Measurements from ENCODE around the gene NELL1. TPM values are rescaled to one million over a fixed set of nuclear protein-coding genes. Genes with fewer than 3 reads are reported as not detected.

The NELL1 gene
- total and polyA plus RNA-seq, 4 donors = 11.0 to 57.9 (median 31.2) TPM

- Histone ChIP-seq H3K36me3 (ENCODE audit: control insufficient read depth, insufficient read depth, low read length) (no peaks in the 10 kb centered on the region), H3K4me1 (ENCODE audit: control insufficient read depth, insufficient read depth, low read length) (no peaks in the 10 kb centered on the region)
Measured at GRCh38 chr11:20658135-20658534, 11.3 kb upstream of the NELL1 start.

DNA sequence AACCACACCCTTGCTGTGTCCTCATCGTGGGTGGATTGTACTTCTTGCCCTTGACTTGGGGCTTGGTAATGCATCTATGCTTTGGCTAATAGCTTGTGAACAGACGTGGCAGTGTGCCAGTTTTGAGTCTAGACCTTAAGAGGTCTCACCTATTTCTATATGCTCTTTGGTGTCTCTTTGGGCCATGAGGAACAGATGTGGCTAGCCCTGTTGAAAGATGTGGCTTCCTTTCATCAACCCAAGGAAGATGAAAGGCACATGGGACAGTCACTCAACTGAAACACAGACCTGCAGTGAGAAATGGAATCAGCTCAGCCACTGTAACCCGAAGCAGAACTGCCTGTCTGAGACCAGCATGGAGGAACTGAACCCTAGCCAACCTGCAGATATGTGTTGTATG lies 7.9 kb upstream of the NELL1 start:
- no peaks in the 10 kb centered on the region for H3K4me1 ChIP-seq (ENCODE audit: control insufficient read depth, insufficient read depth, low read length)
- H3K9me3 ChIP-seq (ENCODE audit: control insufficient read depth, insufficient read depth, low read length) = no peaks in the 10 kb centered on the region
- no peak overlapping the region for H3K4me3 ChIP-seq (ENCODE audit: low read depth, low read length)
- no peaks in the 10 kb centered on the region for H3K27me3 ChIP-seq (ENCODE audit: control insufficient read depth, insufficient read depth, low read length)
- H3K36me3 ChIP-seq (ENCODE audit: control insufficient read depth, insufficient read depth, low read length) = no peaks in the 10 kb centered on the region
- 77% methylated on average over 3 of the region's 3 CpGs for WGBS (ENCODE audit: insufficient coverage)
- DNase-seq (ENCODE audit: low read depth in 4 of 6, low spot score in 6 of 6) = no peak
- H3K27ac ChIP-seq (ENCODE audit: low read depth, low read length) = no peak overlapping the region

More at GRCh38 chr11:20658135-20658534, 11.3 kb upstream of the NELL1 start:
- H3K4me3 ChIP-seq (ENCODE audit: low read depth, low read length) = no peak overlapping the region
- WGBS (ENCODE audit: insufficient coverage) = 80% methylated on average over 1 of the region's 1 CpG
- no peaks in the 10 kb centered on the region for H3K9me3 ChIP-seq (ENCODE audit: control insufficient read depth, insufficient read depth, low read length)
- no peaks in the 10 kb centered on the region for H3K27me3 ChIP-seq (ENCODE audit: control insufficient read depth, insufficient read depth, low read length)
- H3K27ac ChIP-seq (ENCODE audit: low read depth, low read length) = no peak overlapping the region
- no peak for DNase-seq (ENCODE audit: low read depth in 4 of 6, low spot score in 6 of 6)

GRCh38 chr11:20661850-20662249 lies 7.5 kb upstream of the NELL1 start:
- no peaks in the 10 kb centered on the region for H3K36me3 ChIP-seq (ENCODE audit: control insufficient read depth, insufficient read depth, low read length)
- no peak overlapping the region for H3K4me3 ChIP-seq (ENCODE audit: low read depth, low read length)
- no peaks in the 10 kb centered on the region for H3K4me1 ChIP-seq (ENCODE audit: control insufficient read depth, insufficient read depth, low read length)
- no peaks in the 10 kb centered on the region for H3K9me3 ChIP-seq (ENCODE audit: control insufficient read depth, insufficient read depth, low read length)
- peaks cover under 1% of the 10 kb centered on the region for H3K27me3 ChIP-seq (ENCODE audit: control insufficient read depth, insufficient read depth, low read length)
- no peak overlapping the region for H3K27ac ChIP-seq (ENCODE audit: low read depth, low read length)
- WGBS (ENCODE audit: insufficient coverage) = no CpG with 5 or more reads among the region's 3 CpGs
- DNase-seq (ENCODE audit: low read depth in 4 of 6, low spot score in 6 of 6) = no peak

GRCh38 chr11:20668131-20668809 lies 1.1 kb upstream of the NELL1 start:
- DNase-seq (ENCODE audit: low read depth in 4 of 6, low spot score in 6 of 6) = peak in 2 of 6 donors; percentile 7 to 37
- Histone ChIP-seq H3K27ac (ENCODE audit: low read depth, low read length) (no peak overlapping the region), H3K9me3 (ENCODE audit: control insufficient read depth, insufficient read depth, low read length) (no peaks in the 10 kb centered on the region), H3K4me1 (ENCODE audit: control insufficient read depth, insufficient read depth, low read length) (peaks cover 26% of the 10 kb centered on the region), H3K4me3 (ENCODE audit: low read depth, low read length) (peak overlapping the region; percentile 29), H3K27me3 (ENCODE audit: control insufficient read depth, insufficient read depth, low read length) (peaks cover 48% of the 10 kb centered on the region), H3K36me3 (ENCODE audit: control insufficient read depth, insufficient read depth, low read length) (no peaks in the 10 kb centered on the region)
- WGBS (ENCODE audit: insufficient coverage) = 3% methylated on average over 6 of the region's 10 CpGs

DNA sequence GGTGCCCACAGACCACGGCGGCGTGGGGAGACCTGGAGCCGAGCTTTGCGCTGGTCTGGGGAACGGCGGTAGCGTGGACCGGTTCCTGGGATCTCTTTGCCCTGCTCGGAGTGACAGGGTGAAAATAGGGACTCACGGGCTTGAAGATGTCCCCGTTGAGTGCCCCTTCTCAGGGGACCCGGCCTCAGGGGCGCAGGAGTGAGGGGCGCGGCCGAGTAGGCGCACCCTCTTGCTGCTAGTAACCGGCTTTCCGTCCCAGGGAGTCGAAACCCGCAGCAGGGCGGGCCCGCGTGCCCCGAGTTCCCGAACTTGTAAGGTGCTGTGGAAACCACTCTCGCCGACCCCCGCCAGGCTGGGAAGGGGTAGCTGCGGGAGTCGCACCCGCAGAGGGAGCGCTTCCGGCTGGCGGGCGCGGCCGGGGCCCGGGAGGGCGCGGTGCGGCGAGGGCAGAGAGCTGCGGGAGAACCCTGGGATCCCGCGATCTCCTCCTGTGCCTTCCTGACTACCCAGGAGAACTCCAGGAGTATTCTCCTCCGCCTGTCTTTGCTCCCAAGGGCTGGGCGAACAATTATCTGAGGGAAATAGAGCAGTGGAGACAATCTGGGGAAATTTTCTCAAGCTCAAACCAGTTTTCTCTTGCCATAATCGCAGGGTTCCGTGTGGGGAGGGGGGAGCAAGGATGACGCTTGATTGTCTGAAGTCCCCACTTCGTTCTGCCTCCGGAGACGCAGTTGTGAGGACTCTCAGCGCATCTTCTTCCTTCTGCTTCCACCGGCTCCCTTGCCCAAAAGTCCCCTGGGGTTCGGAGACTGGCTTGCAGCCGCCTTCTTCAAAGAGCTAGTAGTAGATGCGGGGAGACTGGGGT lies 666 bp downstream of the NELL1 start:
- Histone ChIP-seq H3K9me3 (ENCODE audit: control insufficient read depth, insufficient read depth, low read length) (no peaks in the 10 kb centered on the region), H3K27me3 (ENCODE audit: control insufficient read depth, insufficient read depth, low read length) (peaks cover 48% of the 10 kb centered on the region), H3K4me3 (ENCODE audit: low read depth, low read length) (peak overlapping the region; percentile 39), H3K27ac (ENCODE audit: low read depth, low read length) (no peak overlapping the region), H3K4me1 (ENCODE audit: control insufficient read depth, insufficient read depth, low read length) (peaks cover 26% of the 10 kb centered on the region), H3K36me3 (ENCODE audit: control insufficient read depth, insufficient read depth, low read length) (no peaks in the 10 kb centered on the region)
- WGBS (ENCODE audit: insufficient coverage) = under 1% methylated on average over 52 of the region's 60 CpGs
- DNase-seq (ENCODE audit: low read depth in 4 of 6, low spot score in 6 of 6) = peak in 2 of 6 donors; percentile 64

- peaks cover 48% of the 10 kb centered on the region for H3K27me3 ChIP-seq (ENCODE audit: control insufficient read depth, insufficient read depth, low read length)
- H3K4me3 ChIP-seq (ENCODE audit: low read depth, low read length) = peak overlapping the region; percentile 39
- H3K36me3 ChIP-seq (ENCODE audit: control insufficient read depth, insufficient read depth, low read length) = no peaks in the 10 kb centered on the region
- H3K27ac ChIP-seq (ENCODE audit: low read depth, low read length) = no peak overlapping the region
- H3K4me1 ChIP-seq (ENCODE audit: control insufficient read depth, insufficient read depth, low read length) = peaks cover 26% of the 10 kb centered on the region
- H3K9me3 ChIP-seq (ENCODE audit: control insufficient read depth, insufficient read depth, low read length) = no peaks in the 10 kb centered on the region
- 9% methylated on average over 11 of the region's 21 CpGs for WGBS (ENCODE audit: insufficient coverage)
- DNase-seq (ENCODE audit: low read depth in 4 of 6, low spot score in 6 of 6) = peak in 2 of 6 donors; percentile 54 to 66
Measured at GRCh38 chr11:20670932-20671403, 1.6 kb downstream of the NELL1 start.

GRCh38 chr11:20671856-20672546 lies 2.6 kb downstream of the NELL1 start:
- H3K4me3 ChIP-seq (ENCODE audit: low read depth, low read length) = no peak overlapping the region
- no peaks in the 10 kb centered on the region for H3K36me3 ChIP-seq (ENCODE audit: control insufficient read depth, insufficient read depth, low read length)
- peak in 2 of 6 donors; percentile 72 to 90 for DNase-seq (ENCODE audit: low read depth in 4 of 6, low spot score in 6 of 6)
- 15% methylated on average over 1 of the region's 6 CpGs for WGBS (ENCODE audit: insufficient coverage)
- peaks cover 26% of the 10 kb centered on the region for H3K4me1 ChIP-seq (ENCODE audit: control insufficient read depth, insufficient read depth, low read length)
- H3K27me3 ChIP-seq (ENCODE audit: control insufficient read depth, insufficient read depth, low read length) = peaks cover 47% of the 10 kb centered on the region
- H3K27ac ChIP-seq (ENCODE audit: low read depth, low read length) = no peak overlapping the region
- no peaks in the 10 kb centered on the region for H3K9me3 ChIP-seq (ENCODE audit: control insufficient read depth, insufficient read depth, low read length)

- Histone ChIP-seq H3K9me3 (ENCODE audit: control insufficient read depth, insufficient read depth, low read length) (no peaks in the 10 kb centered on the region), H3K27ac (ENCODE audit: low read depth, low read length) (no peak overlapping the region), H3K27me3 (ENCODE audit: control insufficient read depth, insufficient read depth, low read length) (peaks cover 44% of the 10 kb centered on the region), H3K4me1 (ENCODE audit: control insufficient read depth, insufficient read depth, low read length) (peaks cover 26% of the 10 kb centered on the region), H3K36me3 (ENCODE audit: control insufficient read depth, insufficient read depth, low read length) (no peaks in the 10 kb centered on the region), H3K4me3 (ENCODE audit: low read depth, low read length) (no peak overlapping the region)
- no CpG with 5 or more reads among the region's 2 CpGs for WGBS (ENCODE audit: insufficient coverage)
- DNase-seq (ENCODE audit: low read depth in 4 of 6, low spot score in 6 of 6) = peak in 2 of 6 donors; percentile 20 to 74
Measured at GRCh38 chr11:20672575-20672974, 3.2 kb downstream of the NELL1 start.

DNA sequence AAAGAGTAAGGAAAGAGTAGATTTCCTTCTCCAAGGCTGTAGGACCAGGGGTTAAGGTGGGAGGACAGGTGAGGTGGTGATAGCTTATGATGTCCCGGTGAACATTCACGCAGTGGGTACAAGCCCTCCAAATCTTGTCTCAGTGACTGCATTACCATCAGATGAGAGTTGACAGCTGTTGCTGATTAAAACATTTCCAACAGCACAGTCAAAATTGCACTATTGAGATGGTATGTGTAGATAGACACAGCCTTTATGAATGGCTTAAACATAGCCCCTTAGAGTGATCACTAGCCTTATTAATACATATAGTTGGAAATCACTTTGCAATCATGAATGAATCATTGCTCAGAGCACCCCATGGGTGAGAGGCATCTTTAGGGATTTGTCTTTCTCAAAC lies 7.3 kb downstream of the NELL1 start:
- Histone ChIP-seq H3K36me3 (ENCODE audit: control insufficient read depth, insufficient read depth, low read length) (no peaks in the 10 kb centered on the region), H3K9me3 (ENCODE audit: control insufficient read depth, insufficient read depth, low read length) (no peaks in the 10 kb centered on the region), H3K4me3 (ENCODE audit: low read depth, low read length) (no peak overlapping the region), H3K27me3 (ENCODE audit: control insufficient read depth, insufficient read depth, low read length) (peaks cover 5% of the 10 kb centered on the region), H3K27ac (ENCODE audit: low read depth, low read length) (no peak overlapping the region), H3K4me1 (ENCODE audit: control insufficient read depth, insufficient read depth, low read length) (no peaks in the 10 kb centered on the region)
- DNase-seq (ENCODE audit: low read depth in 4 of 6, low spot score in 6 of 6) = no peak
- no CpG with 5 or more reads among the region's 2 CpGs for WGBS (ENCODE audit: insufficient coverage)

Data from spinal cord (tissue), 10 donors.